Astrocyte of the spinal cord (primary cell): ENCODE measurements around the gene ZNF117.
"Not testable (repeated sequence)": the region's sequence is repeated elsewhere in the genome, so short reads cannot be mapped to it uniquely, and the experiment has no call there.

Source experiments
- DNase-seq: peaks from one replicate; pipeline ENCODE4 v3.0.0; 2011; ENCODE audit warnings: low read depth, low spot score
- H3K4me3 ChIP-seq: 2 replicates; pipeline ENCODE4 v1.5.1; 2011; ENCODE audit warnings: low read depth, mild to moderate bottlenecking, low read length, moderate library complexity
- CTCF ChIP-seq: IDR thresholded peaks from 2 replicates; pipeline ENCODE4 v1.5.1; 2012; ENCODE audit warnings: low read depth, mild to moderate bottlenecking, low read length, inconsistent platforms
- in situ Hi-C: cut with HindIII; loops from 2 replicates; pipeline ENCODE4 v1.10.0; 2017; ENCODE audit warnings: low sequenced_read_pairs

Gene ZNF117

GRCh38 chr7:64990936-64991335 lies at the start of gene ZNF117:
Gene ZNF117 (minus strand): TSS chr7:64991036.
- TF ChIP-seq CTCF, result no peak
- no peak for DNase-seq
- in situ Hi-C loops, result no loop called here
- H3K4me3 ChIP-seq, result no peak within 1 kb of the TSS

GRCh38 chr7:65038767-65039166 lies 47.9 kb upstream of the ZNF117 start:
- H3K4me3 ChIP-seq, result peak overlapping the region; percentile 73
- DNase-seq, result peak; percentile 18
- in situ Hi-C loops, result not testable (repeated sequence)

GRCh38 chr7:65037740-65038688 lies 47.2 kb upstream of the ZNF117 start:
- peak; percentile 96 for DNase-seq
- peak overlapping the region; percentile 73 for H3K4me3 ChIP-seq
- TF ChIP-seq CTCF, result no peak
- in situ Hi-C loops, result no loop called here

- DNase-seq, in situ Hi-C loops, H3K4me3 ChIP-seq: not testable (repeated sequence)
Observed at GRCh38 chr7:65036526-65036925, 45.7 kb upstream of the ZNF117 start.

- in situ Hi-C loops, DNase-seq, H3K4me3 ChIP-seq: not testable (repeated sequence)
Observed at GRCh38 chr7:65035469-65035868, 44.6 kb upstream of the ZNF117 start.

- in situ Hi-C loops, DNase-seq: not testable (repeated sequence)
Observed at GRCh38 chr7:65034120-65034782, 43.4 kb upstream of the ZNF117 start.

GRCh38 chr7:65033391-65033790 lies 42.6 kb upstream of the ZNF117 start:
- in situ Hi-C loops, DNase-seq: not testable (repeated sequence)

More at GRCh38 chr7:65034120-65034782, 43.4 kb upstream of the ZNF117 start:
- H3K4me3 ChIP-seq, result not testable (repeated sequence)

GRCh38 chr7:65025023-65025422 lies 34.2 kb upstream of the ZNF117 start:
- in situ Hi-C loops, DNase-seq, H3K4me3 ChIP-seq: not testable (repeated sequence)

More at GRCh38 chr7:65033391-65033790, 42.6 kb upstream of the ZNF117 start:
- H3K4me3 ChIP-seq, result not testable (repeated sequence)

- in situ Hi-C loops, DNase-seq, H3K4me3 ChIP-seq: not testable (repeated sequence)
Observed at GRCh38 chr7:65020978-65021377, 30.1 kb upstream of the ZNF117 start.

GRCh38 chr7:65009881-65010280 lies 19.0 kb upstream of the ZNF117 start:
- in situ Hi-C loops, DNase-seq, H3K4me3 ChIP-seq: not testable (repeated sequence)

GRCh38 chr7:65009394-65009793 lies 18.6 kb upstream of the ZNF117 start:
- DNase-seq, in situ Hi-C loops, H3K4me3 ChIP-seq: not testable (repeated sequence)

- H3K4me3 ChIP-seq, in situ Hi-C loops, DNase-seq: not testable (repeated sequence)
Observed at GRCh38 chr7:65007036-65007435, 16.2 kb upstream of the ZNF117 start.
